Neural cell (in vitro differentiated cells): ENCODE data around the gene RAPGEF4.

Experiments used
- EZH2 ChIP-seq: fragments of 200-600, 300-800 bp; shearing (Covaris generic), sonication (generic); IDR thresholded peaks from 2 replicates; pipeline ENCODE4 v1.6.1; 2014; ENCODE audit warnings: antibody characterized with exemption, low read length, borderline replicate concordance, mild to moderate bottlenecking; ENCODE audit not compliant: insufficient read depth, poor library complexity, severe bottlenecking
- MXI1 ChIP-seq: fragments of 450-650 bp; conservative IDR thresholded peaks from 2 replicates; pipeline ENCODE4 v1.6.1; 2014; ENCODE audit warnings: antibody characterized with exemption, mild to moderate bottlenecking; ENCODE audit not compliant: poor library complexity, severe bottlenecking
- POLR2AphosphoS5 ChIP-seq: IDR thresholded peaks from 2 replicates; pipeline ENCODE4 v1.6.1; 2012
- TAF1 ChIP-seq: IDR thresholded peaks from 2 replicates; pipeline ENCODE4 v1.6.1; 2012; ENCODE audit warnings: low read depth
- TF ChIP-seq, protein P1 (sequence below): fragments of 450-650 bp; IDR thresholded peaks from 2 replicates; pipeline ENCODE4 v1.5.1; 2014; ENCODE audit warnings: antibody characterized with exemption, mild to moderate bottlenecking, moderate library complexity; ENCODE audit not compliant: poor library complexity, severe bottlenecking

DNA sequence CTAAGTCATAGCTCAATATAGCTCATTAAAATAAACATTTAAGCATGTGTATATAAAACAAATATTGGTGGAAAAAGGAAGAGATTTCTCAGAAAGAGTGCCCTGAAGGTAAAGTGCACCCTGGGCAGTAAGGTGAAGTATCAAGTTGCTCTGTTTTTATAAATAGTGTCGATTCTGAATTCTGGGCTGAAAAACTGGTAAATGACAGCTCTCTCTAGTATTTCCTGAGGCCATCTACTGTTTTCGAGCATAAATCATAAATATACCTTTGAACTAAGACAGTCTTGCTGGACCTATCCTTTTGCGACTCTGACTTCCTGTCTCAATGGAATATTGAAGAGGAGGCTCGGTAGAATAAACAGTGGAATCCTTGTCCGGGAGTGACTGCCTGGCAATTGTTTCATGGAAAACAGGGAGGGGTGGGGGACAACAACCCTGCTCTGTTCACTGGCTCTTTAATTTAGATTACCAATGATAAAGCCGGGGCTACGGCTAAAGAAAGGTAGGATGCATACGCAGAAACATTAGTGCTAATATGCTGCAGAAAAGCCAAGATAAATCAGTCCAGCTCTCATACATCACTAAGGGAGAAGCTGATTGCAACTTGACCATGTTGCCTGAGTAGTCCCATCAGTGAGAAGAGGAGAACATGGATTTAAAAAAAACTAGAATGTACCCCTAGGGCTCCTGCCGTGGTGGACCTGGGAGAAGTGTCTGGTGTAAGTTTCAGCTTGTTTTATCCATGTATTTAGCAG is 124.1 kb downstream of the RAPGEF4 start:
- TF ChIP-seq, protein P1, sequence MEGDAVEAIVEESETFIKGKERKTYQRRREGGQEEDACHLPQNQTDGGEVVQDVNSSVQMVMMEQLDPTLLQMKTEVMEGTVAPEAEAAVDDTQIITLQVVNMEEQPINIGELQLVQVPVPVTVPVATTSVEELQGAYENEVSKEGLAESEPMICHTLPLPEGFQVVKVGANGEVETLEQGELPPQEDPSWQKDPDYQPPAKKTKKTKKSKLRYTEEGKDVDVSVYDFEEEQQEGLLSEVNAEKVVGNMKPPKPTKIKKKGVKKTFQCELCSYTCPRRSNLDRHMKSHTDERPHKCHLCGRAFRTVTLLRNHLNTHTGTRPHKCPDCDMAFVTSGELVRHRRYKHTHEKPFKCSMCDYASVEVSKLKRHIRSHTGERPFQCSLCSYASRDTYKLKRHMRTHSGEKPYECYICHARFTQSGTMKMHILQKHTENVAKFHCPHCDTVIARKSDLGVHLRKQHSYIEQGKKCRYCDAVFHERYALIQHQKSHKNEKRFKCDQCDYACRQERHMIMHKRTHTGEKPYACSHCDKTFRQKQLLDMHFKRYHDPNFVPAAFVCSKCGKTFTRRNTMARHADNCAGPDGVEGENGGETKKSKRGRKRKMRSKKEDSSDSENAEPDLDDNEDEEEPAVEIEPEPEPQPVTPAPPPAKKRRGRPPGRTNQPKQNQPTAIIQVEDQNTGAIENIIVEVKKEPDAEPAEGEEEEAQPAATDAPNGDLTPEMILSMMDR: no peak
- TF ChIP-seq POLR2AphosphoS5 (no peak), TAF1 (no peak), MXI1 (no peak), EZH2 (no peak)
